ENCODE data around the gene STAB2.
A peak's percentile ranks its signal among the peaks of the same experiment; 100 is the strongest.

Gene STAB2

DNA sequence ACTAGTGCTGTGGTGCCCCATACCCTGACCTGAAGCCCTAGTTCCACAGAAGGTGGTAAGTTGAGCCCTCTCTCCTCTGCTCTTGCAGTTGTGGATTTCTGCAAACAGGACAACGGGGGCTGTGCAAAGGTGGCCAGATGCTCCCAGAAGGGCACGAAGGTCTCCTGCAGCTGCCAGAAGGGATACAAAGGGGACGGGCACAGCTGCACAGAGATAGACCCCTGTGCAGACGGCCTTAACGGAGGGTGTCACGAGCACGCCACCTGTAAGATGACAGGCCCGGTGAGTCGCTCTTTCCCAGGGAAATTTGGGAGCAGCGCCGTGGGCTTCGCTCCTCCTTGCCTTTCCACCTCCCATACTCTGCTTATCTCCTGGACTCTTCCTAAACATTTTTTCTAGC lies 161.8 kb downstream of the STAB2 start:
- DNase-seq (ENCODE audit: low spot score) = no peak

DNA sequence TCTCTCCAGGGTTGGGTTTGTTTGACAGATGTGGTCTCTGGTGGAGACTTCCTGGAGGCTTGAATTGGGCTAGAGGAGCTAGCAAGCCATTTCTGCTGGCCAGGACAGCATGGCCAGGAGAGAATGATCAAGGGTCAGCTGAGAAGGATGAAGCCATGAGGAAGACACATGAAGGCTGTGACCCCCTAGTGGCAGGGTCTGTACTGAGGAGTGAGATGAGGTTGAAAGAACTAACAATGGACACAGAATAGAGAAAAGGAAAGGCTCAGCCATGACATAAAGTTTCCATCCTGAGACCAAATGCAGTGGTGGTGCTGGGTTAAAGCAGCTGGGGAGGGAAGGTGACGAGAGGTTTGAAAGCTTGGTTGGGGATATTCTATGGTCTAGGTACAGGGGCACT lies 164.1 kb downstream of the STAB2 start:
- DNase-seq (ENCODE audit: low spot score) = no peak

DNA sequence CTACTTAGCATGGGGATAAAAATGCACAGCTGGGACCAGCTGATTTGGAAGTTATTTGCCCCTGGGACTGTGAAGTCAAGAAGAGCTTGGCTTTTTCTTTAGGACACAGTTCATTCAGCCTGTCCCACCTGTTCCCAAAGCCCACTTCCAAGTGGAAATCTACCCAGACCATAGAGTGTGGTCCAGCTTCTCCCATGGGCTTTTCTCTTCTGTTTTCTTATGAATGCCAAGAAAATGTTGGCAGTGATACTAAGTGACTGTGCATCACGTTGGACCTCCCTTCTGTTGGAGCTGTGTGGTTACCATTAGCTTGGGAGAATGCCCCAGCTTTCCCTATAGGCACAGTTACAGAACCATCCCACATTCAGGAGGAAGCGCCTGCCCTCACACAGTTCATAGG lies 164.5 kb downstream of the STAB2 start:
- DNase-seq (ENCODE audit: low spot score) = no peak

DNA sequence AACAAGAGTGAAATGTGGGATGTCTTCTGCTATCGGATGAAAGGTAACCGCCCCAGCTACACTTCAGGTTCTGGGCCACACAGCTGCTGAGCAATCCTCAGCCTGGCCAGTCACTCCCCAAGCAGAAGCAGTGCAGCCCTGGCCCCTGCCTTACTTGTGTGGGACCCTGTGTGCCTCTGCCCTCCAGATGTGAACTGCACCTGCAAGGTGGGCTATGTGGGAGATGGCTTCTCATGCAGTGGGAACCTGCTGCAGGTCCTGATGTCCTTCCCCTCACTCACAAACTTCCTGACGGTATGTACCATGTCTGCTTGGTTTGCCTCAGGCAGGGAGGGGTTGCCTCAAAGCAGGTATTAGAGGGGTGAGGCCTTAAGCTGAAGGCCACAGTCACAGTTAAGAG lies 168.4 kb downstream of the STAB2 start:
- no peak for DNase-seq (ENCODE audit: low spot score)

DNA sequence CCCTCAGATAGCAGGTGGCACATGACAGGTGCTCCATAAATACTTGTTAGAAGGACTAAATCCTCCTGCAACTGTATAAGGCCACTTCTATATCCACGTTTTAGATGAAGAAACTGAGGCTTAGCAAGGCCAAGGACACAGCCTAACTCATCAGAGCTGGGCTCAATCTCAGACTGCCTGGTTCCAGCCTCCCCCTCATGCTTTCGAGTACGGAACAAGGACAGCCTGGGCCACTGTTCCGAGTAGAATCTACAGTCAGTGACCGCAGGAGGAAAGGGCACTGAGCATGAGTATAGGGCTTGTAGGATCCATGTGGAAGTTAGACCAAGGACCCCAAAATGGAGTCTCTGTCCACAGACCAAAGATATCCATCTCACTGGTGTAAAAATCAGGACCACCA lies 169.4 kb downstream of the STAB2 start:
- no peak for DNase-seq (ENCODE audit: low spot score)

DNA sequence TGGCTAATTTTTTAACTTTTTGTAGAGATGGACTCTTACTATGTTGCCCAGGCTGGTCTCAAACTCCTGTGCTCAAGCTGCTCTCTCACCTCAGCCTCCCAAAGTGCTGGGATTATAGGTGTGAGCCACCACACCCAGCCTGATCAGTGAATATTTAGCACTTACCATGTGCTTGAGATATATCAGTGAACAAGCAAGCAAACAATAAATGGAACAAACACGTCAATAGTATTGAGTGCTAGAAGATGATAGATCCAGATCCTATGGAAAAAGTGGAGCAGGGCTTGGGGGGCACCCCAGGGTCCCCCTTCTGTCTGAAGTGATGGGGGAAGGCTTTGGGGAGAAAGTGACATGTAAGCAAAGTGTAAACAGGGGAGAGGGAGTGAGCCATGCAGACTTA lies 170.2 kb downstream of the STAB2 start:
- no peak for DNase-seq (ENCODE audit: low spot score)

DNA sequence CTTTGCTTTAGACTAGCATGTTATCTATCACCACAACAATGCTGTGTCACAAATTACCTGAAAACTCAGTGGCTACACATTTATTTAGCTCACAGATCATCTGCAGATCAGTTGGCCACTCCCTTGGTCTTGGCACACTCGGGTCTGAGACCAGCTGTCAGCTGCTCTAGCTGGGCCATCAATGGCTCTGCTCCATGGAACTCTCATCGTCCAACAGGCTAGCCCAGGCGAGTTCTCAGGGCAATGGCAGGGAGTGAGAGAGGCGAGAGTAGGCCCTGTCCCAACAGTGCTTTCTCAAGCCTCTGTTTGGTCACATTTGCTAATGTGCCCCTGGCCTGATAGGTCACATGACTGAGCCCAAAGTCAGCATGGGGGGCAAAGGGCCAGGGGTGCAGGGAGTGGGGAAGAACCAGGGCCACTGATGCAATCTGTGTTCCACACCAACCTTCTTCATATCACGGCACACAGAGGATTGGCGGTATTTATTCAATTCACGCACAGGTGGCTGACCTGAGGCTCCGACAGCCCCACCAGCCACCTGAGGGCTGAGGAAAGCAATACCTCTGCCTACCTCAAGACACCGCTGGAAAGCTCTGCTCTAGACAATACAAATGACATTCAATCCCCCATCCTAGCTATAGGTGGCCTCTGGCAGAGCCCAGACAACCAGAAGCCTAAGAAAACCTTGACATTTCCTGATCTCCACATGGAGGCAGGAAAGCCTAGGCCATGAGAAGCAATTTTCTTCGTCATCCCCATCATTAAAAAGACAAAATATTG lies 171.4 kb downstream of the STAB2 start:
- no peak for DNase-seq (ENCODE audit: low spot score)

DNA sequence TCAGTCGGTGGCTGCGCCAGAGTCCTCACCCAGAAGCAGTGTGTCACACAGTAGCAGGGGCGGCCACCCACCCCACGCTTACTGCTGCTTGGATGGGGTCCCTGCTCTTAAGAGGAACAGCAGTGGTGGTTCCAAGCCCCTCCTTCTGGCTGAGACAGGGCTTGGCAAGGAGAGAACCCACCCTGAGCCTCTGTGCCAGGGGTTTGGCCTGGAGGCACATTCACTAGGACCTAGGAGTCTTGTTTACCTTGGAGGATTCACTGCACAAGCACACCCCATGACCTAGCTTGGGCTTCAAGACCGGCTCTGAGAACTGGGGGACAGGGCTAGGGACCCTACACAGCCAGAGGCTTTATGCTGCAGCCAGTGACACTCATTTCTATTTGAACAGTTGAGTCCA lies 175.4 kb downstream of the STAB2 start:
- DNase-seq (ENCODE audit: low spot score) = no peak

DNA sequence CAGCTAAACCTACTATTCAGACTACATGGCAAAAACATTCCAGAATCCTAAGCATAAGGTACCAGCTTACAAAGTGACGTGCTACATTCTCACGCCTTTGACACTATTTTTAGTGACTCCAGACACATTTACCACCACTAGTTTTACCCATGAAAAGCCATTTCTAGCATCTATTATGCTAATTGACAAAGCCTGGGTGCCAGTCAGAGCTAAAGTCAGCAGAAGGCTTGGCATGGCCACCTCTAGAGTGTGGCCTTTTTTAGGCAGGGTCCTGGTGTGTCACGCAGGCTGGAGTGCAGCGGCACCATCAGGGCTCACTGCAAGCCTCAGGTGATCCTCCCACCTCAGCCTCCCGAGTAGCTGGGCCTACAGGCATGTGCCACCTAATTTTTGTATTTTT lies 178.2 kb downstream of the STAB2 start:
- no peak for DNase-seq (ENCODE audit: low spot score)

DNA sequence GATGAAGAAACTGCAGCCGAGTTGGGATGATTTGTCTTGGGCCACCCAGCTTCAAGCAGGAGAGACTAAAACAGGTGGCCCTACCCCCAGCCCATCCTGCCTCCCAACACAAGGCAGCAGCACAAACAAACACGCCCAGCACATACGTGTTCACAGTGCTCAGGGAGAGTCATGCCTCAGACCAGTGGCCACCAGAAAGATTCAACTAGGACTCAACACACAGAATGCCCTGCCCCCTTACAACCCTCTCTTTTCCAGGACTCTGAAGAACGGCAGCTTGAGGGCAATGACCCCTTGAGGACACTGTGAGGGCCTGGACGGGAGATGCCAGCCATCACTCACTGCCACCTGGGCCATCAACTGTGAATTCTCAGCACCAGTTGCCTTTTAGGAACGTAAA lies 179.0 kb downstream of the STAB2 start:
- DNase-seq (ENCODE audit: low spot score) = no peak

DNA sequence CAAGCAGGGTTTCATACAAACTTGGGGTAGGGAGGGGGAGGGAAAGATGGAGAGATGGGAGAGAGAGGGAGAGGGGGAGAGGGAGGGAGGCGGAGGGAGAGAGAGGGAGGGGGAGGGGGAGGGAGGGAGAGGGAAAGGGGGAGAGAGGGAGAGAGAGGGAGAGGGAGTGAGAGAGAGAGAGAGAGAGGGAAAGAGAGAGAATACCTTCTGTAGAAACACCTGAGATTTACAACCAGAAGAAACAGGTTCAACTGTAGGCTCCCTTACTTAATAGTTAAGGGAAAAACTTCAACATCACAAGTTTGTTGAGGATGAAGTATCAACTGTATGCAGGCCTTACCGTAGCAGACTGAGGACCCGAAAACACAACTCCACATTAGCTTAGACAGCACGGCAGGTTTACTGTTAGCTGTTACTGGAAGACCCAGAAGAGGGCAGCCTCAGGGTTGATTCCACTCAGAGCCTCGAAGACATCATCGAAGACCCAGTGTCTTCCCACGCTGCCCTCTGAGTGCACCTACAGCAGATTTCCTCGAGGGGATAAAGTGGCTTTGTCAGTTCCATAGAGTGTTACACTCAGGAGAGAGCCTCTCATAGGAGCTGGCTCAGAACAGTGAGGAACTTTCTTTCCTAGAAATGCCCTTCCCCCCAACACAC lies 181.5 kb downstream of the STAB2 start:
- no peak for DNase-seq (ENCODE audit: low spot score)

DNA sequence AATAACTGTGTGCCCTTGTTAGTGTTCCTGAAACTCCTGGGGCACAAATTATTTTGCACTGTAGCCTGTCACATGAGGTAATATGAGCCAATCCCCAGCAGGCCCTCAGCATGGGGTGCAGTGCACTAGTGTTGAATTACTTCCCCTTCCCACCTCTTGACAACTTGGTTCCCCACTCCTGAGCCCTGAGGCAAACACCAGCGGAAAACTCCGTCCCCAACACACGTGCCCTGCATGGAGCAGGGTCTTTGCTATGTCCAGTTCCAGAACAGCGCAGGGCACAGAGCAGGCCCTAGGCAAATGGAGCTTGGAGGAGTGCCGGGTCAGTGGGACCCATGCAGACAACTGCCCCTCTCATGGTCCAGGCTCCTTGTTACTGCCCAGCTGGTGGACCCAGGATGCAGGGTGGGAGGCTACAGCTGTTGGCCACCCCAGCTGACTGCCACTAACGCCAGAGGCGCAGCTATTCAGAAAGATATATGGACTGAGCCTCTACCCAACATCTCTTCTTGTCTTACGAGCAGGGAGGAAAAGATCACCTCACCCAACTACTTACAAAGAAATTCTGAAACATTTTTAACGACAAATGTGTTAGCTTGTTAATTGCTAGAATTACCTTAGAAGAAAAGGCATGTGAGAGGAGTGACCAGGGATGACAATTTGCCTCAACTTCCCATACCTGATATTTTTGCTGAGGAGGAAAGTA lies 182.3 kb downstream of the STAB2 start:
- DNase-seq (ENCODE audit: low spot score) = no peak

DNA sequence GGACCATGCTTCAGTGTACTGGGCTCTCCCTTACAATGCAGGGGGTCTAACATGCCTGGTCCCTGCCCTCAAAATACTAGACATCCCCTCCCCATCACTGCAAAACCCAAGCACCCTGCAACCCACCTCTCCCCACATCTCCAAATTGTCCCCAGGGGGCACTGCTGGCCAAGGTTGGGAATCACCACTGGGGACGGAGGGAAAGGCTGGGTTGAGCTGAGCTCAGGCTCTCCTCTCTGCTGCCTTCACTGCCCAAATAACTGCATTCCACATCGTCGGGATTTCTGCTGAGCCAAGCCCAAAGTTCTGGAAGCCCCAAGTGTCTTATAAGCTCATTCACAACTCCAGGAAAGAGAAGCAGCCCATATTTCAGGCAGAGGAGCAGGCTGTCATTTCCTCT lies 184.4 kb downstream of the STAB2 start:
- DNase-seq (ENCODE audit: low spot score) = peak; percentile 77

DNA sequence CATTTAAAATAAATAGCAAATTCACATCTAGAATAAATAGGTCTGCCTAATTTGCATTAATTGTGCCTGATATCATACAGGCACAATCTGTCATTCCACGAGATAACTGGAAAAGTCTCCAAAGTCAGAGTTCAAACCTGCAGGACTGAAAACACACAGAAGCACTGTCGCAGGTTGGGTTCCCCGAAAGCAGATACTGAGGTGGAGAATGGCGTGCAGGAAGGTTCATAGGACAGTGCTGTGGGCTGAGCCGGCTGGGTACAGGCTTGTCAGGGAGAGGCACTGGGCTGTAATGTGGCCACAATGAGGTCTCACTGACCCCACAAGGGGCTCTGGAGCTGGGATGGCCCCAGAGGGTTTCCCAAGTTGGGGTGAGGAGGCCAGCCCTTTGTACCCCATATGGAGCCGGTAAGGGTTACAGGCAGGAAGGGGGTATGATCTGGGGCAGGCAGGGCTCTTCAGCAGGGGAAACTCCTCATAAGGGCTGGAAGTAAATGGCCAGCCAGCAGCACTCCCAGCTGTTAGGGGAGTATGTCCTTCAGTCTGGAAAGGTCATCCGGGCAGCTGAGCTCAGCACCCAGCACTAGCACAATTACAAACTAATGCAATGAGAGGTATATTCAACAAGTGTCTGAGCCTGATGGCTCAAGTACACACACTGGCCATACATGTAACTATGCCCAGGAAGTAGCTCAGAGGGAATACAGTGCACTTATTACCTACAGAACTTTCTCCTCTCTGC lies 185.5 kb downstream of the STAB2 start:
- no peak for DNase-seq (ENCODE audit: low spot score)

DNA sequence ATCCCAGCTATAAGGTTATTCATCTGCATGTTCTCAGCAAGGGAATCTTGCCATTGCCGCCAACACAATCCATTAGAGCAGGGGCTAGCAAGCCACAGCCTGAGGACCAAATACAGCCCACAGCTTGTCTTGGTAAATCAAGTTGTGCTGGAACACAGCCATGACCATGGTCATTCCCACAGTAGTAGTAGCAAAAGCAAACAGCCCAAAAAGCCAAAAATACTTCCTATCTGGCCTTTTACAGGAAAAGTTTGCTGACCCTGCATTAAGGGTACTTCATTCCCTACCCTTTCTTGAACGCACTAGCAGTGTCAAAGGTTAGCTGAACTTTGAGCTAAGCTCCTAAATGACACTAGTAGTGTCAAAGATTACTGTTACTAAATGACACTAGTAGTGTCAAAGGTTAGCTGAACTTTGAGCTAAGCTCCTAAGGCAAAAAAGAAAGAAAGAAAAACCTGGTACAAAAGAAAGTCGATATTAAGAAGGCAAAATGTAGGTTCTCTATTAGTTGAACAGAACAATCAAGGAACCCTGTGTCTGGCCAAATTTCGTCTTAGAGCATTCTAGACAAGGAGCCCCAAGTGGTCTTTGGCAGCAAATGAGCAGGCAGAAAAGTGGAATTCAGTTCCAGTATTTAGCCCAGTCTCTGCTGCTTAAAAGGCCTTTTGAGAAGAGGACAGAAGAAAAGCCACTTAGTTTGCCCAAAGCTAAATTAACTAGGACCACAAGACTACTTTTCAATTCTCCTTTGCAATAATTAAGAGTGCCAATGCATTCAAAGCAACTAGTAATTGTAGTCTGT lies 186.2 kb downstream of the STAB2 start:
- no peak for DNase-seq (ENCODE audit: low spot score)

DNA sequence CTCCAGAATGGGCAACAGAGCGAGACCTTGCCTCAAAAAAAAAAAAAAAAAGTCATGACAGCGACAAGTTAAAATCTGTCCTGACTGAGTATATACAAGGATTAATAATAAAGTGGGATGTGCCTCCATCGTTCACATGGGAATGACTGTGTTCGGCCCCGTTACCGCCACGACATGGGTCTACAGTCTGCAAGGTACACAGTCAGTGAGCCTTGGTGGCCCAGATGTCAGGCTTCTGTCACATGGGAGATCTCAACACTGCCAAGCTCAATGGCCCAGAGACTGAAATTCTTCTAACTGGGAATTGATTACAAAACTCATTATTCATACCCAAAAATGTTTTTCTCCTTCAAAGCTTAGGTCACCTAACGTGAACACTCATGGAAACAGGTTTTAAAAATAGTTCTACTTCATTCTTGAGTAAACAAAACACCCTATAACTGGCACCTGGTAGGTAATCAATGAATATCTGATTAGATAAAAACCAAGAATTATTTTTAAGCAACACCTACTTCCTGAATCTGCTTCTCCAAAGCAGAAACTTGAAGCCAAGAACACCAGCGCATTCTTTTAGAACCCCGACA lies 188.0 kb downstream of the STAB2 start:
- DNase-seq (ENCODE audit: low spot score) = no peak

DNA sequence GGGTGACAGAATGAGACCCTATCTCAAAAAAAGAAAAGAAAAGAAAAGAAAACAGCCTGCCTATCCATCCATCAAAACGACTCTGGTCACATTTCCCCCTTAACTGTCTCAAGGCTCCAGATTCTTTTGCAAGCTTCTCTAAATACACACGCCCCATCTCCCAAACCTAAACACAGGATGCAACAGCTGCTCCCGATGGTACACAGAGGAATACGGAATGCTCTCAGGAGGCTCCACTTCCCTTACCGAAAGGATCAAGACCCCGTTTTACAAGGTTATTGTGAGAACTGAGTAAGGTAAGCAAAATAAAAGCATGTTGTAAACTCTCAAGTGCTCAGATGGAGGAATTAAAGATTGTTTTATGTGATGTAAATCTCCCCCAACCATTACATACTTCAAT lies 191.7 kb downstream of the STAB2 start:
- no peak for DNase-seq (ENCODE audit: low spot score)

DNA sequence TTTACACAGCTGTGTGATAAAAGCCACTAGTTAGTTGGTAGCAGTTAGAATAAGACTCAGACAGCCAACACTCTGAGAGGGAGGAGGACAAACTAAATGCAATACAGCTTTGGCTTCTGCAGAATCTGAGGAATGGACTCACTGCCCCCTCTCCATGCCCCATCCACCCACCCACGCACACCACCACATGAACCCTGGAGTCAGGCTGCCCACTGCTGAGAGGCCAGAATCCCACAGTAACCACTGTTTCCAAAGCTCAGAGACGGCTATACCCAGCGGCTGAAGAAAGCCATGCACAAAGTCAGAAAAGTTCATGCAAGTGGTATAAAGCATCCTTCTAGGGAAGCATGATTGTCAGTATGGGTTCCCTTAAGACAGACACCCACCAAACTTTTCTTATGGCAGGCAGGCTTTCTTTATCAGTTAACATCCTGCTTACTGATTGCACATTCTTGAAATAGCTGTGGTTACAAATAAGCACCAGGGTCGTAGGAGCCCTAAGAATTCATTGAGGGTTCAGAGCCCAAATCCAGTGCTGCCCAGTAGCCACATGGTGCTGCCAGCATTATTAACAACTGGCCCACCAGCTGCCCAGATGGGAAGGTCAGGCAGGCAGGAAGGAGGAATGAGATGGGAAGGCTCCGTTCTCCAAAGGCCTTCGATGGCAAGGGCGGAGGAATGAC lies 192.5 kb downstream of the STAB2 start:
- DNase-seq (ENCODE audit: low spot score) = peak; percentile 45

DNA sequence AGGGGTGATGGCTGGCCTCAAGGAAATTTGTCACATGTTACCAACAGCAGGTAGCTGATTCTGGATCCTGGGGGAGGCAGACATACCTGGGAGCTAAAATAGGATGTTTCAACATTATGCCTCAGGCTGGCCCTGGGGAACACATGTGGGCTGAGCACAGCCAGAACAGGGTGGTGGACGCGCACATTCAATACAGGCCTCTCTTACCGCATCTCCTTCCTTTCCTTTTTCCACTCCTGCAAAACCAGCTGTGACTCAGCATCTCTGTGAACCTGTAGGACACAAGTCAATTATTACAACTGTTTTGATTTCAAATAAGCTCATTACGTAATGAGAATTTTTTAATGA lies 193.0 kb downstream of the STAB2 start:
- DNase-seq (ENCODE audit: low spot score) = no peak

DNA sequence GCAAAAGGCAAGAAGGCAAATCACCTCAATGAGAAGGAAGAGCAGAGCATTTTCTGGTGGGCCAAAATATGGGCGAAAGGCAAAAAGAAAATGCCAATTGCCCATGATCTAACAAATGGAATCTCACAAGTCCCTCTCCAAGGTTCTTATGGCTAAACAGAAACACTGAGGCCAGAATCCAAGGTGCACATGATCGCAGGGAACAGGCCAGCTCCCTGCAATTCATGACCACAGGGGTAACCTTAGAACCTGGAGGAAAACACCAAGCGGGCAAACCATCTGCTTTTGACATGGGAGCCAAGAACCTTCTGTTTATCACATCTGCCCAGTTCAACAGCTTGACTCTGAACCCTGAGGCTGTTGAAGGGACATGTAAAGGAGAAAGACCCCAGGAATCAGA lies 193.9 kb downstream of the STAB2 start:
- no peak for DNase-seq (ENCODE audit: low spot score)

DNA sequence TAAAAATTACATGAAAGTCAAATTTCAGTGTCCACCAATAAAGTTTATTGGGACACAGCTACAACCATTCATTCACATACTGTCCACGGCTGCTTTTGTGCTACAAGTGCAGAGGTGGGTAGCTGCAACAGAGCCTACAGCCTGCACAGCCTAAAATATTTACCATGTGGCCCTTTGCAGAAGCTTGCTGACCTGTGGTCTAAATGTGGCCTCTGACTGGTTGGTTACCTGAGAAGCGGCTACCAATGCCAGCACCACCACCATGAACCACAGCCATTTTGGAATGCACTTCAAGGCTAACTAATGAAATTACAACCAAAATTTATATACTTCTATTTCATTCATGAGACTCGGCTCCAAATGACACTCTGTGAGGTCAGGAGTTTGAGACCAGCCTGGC lies 195.3 kb downstream of the STAB2 start:
- no peak for DNase-seq (ENCODE audit: low spot score)

Data from GM03348 (cell line).